AG10803 (cell line): ENCODE measurements around the gene SPTLC1.

Source experiments
- DNase-seq: peaks from one replicate; pipeline ENCODE4 v3.0.0; 2010; ENCODE audit warnings: low read depth
- H3K4me3 ChIP-seq: 2 replicates; pipeline ENCODE4 v1.5.1; 2011; ENCODE audit warnings: mild to moderate bottlenecking, low read length, control low read depth
- TF ChIP-seq, protein P1 (sequence below): conservative IDR thresholded peaks from 2 replicates; pipeline ENCODE4 v1.5.1; 2011; ENCODE audit warnings: mild to moderate bottlenecking, low read length, control low read depth, inconsistent platforms

Gene SPTLC1

DNA sequence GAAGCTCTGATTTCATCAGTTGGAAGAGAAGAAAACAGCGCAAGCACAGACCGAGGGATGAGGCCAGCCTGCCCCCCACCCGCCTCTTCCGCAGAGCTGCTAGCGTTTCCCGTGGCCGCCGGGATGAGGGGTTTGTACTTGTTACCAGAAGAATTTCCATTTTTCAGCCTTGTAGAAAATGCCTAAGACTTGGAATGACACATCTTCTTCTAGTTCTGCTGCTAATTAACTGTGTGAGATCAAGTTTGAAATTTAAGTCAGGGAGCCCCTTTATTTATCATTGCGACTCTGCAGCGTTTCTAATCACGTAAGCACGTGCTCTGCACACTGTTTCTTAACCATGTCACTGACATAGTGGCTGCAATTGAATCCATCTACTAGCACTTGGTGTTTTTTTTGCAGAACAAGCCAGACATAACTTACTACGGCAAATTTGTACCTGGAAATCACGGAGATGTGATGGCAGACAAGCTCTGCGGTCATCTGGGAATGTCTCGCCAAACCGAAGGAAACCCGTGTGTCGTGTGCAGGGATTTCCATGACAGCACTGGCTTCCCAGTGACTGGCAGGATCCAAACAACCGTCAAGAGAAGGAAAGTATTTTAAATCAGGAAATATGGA, 123.4 kb downstream of the SPTLC1 start:
- TF ChIP-seq, protein P1, sequence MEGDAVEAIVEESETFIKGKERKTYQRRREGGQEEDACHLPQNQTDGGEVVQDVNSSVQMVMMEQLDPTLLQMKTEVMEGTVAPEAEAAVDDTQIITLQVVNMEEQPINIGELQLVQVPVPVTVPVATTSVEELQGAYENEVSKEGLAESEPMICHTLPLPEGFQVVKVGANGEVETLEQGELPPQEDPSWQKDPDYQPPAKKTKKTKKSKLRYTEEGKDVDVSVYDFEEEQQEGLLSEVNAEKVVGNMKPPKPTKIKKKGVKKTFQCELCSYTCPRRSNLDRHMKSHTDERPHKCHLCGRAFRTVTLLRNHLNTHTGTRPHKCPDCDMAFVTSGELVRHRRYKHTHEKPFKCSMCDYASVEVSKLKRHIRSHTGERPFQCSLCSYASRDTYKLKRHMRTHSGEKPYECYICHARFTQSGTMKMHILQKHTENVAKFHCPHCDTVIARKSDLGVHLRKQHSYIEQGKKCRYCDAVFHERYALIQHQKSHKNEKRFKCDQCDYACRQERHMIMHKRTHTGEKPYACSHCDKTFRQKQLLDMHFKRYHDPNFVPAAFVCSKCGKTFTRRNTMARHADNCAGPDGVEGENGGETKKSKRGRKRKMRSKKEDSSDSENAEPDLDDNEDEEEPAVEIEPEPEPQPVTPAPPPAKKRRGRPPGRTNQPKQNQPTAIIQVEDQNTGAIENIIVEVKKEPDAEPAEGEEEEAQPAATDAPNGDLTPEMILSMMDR, result no peak
- DNase-seq, result peak; percentile 54

DNA sequence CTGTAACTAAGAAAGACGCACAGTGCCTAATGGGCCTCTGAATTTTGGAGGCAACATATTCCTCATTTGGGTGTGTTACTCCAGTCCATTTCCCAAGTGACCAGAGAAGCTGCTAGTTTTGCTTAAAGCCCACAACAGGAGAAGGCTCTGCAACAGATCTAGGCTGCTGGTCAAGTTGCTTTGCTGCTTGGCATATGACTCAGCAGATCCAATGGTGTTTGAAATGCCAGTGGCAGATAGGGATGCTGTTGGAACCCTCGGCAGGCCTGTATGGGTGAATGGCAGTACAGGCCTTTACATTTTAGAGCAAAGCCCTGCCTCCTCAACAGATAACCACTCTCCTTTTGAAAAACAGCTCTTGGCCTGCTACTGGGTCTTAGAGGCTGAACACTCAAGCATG, 129.0 kb downstream of the SPTLC1 start:
- TF ChIP-seq, protein P1, result no peak
- DNase-seq, result peak; percentile 31
- H3K4me3 ChIP-seq, result no peak overlapping the region

More for the DNA sequence above, 123.4 kb downstream of the SPTLC1 start:
- H3K4me3 ChIP-seq, result peak overlapping the region; percentile 59

DNA sequence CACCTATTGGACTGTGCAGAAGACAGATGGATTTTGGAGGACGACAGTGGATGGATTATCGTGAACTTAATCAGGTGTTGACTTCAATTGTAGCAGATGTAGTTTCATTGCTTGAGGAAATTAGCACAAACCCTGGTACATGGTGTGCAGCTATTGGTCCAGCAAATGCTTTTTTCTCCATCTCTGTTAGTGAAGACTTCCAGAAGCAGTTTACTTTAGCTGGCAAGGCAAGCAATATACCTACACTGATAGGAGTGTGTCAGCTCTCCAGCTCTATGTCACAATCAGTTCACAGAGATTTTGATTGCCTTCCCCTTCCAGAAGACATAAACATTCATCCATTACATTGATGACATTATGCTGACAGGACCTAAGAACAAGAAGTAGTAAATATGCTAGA, 129.5 kb downstream of the SPTLC1 start:
- DNase-seq, result no peak
- TF ChIP-seq, protein P1, result no peak

More for the DNA sequence above, 129.5 kb downstream of the SPTLC1 start:
- no peak overlapping the region for H3K4me3 ChIP-seq
